OCI-LY7 (cell line): Measurements from ENCODE around the gene GSN. TPM values are rescaled to one million over a fixed set of nuclear protein-coding genes. Genes with fewer than 3 reads are reported as not detected.

Source experiments
- BruUV-seq: library from RNA; stranded (reverse); fragments of 400-500 nt; replicated peaks from 2 replicates; lab custom pipeline; 2021; lab: Mats Ljungman, UMichigan
- CTCF ChIA-PET: fragments of 300-600 bp; sonication (Branson Sonifier 250); formaldehyde crosslinking; loops from one replicate; lab custom pipeline; 2022; ENCODE audit warnings: antibody characterized with exemption; ENCODE audit not compliant: unreplicated experiment; lab: Charles Lee
- POLR2A ChIA-PET: fragments of 300-600 bp; sonication (Branson Sonifier 250); formaldehyde crosslinking; loops from one replicate; lab custom pipeline; 2022; ENCODE audit warnings: antibody characterized with exemption; lab: Charles Lee
- DNase-seq: peaks from one replicate; pipeline ENCODE4 v3.0.0-alpha.2; 2015; ENCODE audit warnings: low spot score
- H2AFZ ChIP-seq: fragments of 200-600 bp; sonication (generic), shearing (Covaris generic); 2 replicates; pipeline ENCODE4 v1.6.1; 2014; ENCODE audit warnings: mild to moderate bottlenecking, antibody characterized with exemption, low read length, moderate library complexity
- H3K27ac ChIP-seq: fragments of 200-600 bp; sonication (generic); 2 replicates; pipeline ENCODE4 v1.5.1; 2014; ENCODE audit warnings: mixed run types, low read depth, mild to moderate bottlenecking, moderate library complexity, low read length, inconsistent platforms; ENCODE audit not compliant: poor library complexity, severe bottlenecking
- H3K36me3 ChIP-seq: fragments of 200-600 bp; sonication (generic); 2 replicates; pipeline ENCODE4 v1.6.1; 2014; ENCODE audit warnings: mild to moderate bottlenecking, antibody characterized with exemption, low read length, moderate library complexity, mixed read lengths; ENCODE audit not compliant: insufficient read depth
- H3K4me1 ChIP-seq: fragments of 200-600 bp; sonication (generic); 2 replicates; pipeline ENCODE4 v1.5.1; 2014; ENCODE audit warnings: mild to moderate bottlenecking, low read length; ENCODE audit not compliant: insufficient read depth, poor library complexity, severe bottlenecking
- H3K4me2 ChIP-seq: fragments of 200-600 bp; sonication (generic); 2 replicates; pipeline ENCODE4 v1.6.1; 2014; ENCODE audit warnings: mild to moderate bottlenecking, low read length
- H3K4me3 ChIP-seq: fragments of 200-600 bp; sonication (generic); 2 replicates; pipeline ENCODE4 v1.5.1; 2014; ENCODE audit warnings: mild to moderate bottlenecking, low read depth, low read length; ENCODE audit not compliant: poor library complexity, severe bottlenecking
- H3K79me2 ChIP-seq: fragments of 200-600 bp; sonication (generic); 2 replicates; pipeline ENCODE4 v1.6.1; 2016; ENCODE audit warnings: low read depth, mild to moderate bottlenecking, low read length, moderate library complexity, mixed read lengths; ENCODE audit not compliant: insufficient read depth
- H3K9me2 ChIP-seq: fragments of 200-600 bp; sonication (generic); 2 replicates; pipeline ENCODE4 v1.6.1; 2016; ENCODE audit warnings: mild to moderate bottlenecking, low read length, mixed read lengths; ENCODE audit not compliant: insufficient read depth
- H3K9me3 ChIP-seq: fragments of 200-600 bp; sonication (generic); 2 replicates; pipeline ENCODE4 v1.6.1; 2014; ENCODE audit warnings: mild to moderate bottlenecking, mixed run types, low read length, mixed read lengths
- H4K20me1 ChIP-seq: fragments of 200-600 bp; sonication (generic); 2 replicates; pipeline ENCODE4 v1.6.1; 2014; ENCODE audit warnings: mild to moderate bottlenecking, antibody characterized with exemption, low read length, moderate library complexity, mixed read lengths; ENCODE audit not compliant: insufficient read depth
- EZH2phosphoT487 ChIP-seq: fragments of 200-600 bp; sonication (generic); IDR thresholded peaks from 2 replicates; pipeline ENCODE4 v1.6.1; 2018; ENCODE audit warnings: low read depth, borderline replicate concordance, mild to moderate bottlenecking, mixed run types, antibody characterized with exemption, low read length, moderate library complexity, mixed read lengths
- intact Hi-C: fragments of 100-400 bp; cut with micrococcal nuclease; formaldehyde crosslinking; loops from one replicate; pipeline ENCODE4 v1.10.0; 2022; ENCODE audit not compliant: unreplicated experiment
- total RNA-seq, 2 experiments: library from RNA; depleted of rRNA in 1 of 2; stranded (reverse); fragments of >200 nt in 1 of 2; shearing (Covaris generic) in 1 of 2; gene quantifications; 2 replicates each; pipeline ENCODE4 v1.2.3, GENCODE V29; 2014 to 2022
- TF ChIP-seq, protein P1 (sequence below): fragments of 200-600 bp; sonication (generic); conservative IDR thresholded peaks from 2 replicates; pipeline ENCODE4 v1.5.1; 2014; ENCODE audit warnings: mild to moderate bottlenecking, antibody characterized with exemption, low read length, moderate library complexity, mixed read lengths

The GSN gene
- total RNA-seq, 2 experiments from 2014 or later, result 13.4 to 16.3 TPM

DNA sequence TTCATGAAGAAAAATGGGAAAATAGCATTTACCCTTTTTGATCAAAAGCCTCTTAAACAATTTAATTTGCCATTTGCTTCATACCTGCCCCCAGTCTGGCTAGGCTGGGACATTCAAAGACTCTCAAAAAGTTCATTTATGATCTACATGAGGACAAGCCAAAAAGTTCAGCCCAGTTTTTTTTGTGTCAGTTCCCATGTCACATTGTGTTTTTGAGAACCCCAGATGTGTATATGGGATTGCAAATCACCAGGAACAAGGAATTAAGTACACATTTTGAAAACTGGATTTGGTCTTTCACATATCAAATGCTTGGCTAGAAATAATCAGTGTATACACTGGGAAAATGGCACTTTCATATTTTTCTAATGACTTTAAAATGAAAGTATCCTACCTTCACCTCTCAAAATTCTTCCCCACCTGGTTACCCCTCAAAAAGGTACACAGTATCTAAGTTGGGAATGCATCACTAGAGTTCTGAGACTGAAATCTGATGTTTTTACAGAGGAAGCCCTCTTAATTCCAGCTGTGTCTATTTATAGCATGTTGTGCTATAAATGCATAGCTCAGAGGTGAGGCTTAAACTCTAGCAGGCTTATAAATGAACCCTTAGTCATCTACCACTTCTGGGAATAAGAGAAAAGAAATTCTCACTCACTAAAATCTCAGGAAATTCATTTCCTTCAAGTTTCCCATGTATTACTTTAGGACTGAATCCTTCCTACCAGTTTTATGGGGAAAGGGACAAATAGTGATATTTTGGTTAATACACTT lies 92.8 kb downstream of the GSN start:
- Histone ChIP-seq H3K27ac (no peak overlapping the region), H3K4me1 (no peaks in the 10 kb centered on the region), H3K9me2 (no peaks in the 10 kb centered on the region), H3K36me3 (no peaks in the 10 kb centered on the region), H4K20me1 (no peaks in the 10 kb centered on the region), H3K9me3 (no peaks in the 10 kb centered on the region), H2AFZ (no peak overlapping the region), H3K4me3 (no peak overlapping the region), H3K79me2 (no peaks in the 10 kb centered on the region), H3K4me2 (no peak overlapping the region)
- no peak for TF ChIP-seq EZH2phosphoT487
- TF ChIP-seq, protein P1, sequence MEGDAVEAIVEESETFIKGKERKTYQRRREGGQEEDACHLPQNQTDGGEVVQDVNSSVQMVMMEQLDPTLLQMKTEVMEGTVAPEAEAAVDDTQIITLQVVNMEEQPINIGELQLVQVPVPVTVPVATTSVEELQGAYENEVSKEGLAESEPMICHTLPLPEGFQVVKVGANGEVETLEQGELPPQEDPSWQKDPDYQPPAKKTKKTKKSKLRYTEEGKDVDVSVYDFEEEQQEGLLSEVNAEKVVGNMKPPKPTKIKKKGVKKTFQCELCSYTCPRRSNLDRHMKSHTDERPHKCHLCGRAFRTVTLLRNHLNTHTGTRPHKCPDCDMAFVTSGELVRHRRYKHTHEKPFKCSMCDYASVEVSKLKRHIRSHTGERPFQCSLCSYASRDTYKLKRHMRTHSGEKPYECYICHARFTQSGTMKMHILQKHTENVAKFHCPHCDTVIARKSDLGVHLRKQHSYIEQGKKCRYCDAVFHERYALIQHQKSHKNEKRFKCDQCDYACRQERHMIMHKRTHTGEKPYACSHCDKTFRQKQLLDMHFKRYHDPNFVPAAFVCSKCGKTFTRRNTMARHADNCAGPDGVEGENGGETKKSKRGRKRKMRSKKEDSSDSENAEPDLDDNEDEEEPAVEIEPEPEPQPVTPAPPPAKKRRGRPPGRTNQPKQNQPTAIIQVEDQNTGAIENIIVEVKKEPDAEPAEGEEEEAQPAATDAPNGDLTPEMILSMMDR, result no peak
- ChIA-PET CTCF (no interaction called here), POLR2A (interaction anchor here (0.7 kb wide), 1 partner anchor 12 kb away, joined by 4 read pairs; no protein-coding TSS in a partner anchor)
- no peak for DNase-seq
- BruUV-seq, result no TSS peak
- intact Hi-C loops, result no loop called here

DNA sequence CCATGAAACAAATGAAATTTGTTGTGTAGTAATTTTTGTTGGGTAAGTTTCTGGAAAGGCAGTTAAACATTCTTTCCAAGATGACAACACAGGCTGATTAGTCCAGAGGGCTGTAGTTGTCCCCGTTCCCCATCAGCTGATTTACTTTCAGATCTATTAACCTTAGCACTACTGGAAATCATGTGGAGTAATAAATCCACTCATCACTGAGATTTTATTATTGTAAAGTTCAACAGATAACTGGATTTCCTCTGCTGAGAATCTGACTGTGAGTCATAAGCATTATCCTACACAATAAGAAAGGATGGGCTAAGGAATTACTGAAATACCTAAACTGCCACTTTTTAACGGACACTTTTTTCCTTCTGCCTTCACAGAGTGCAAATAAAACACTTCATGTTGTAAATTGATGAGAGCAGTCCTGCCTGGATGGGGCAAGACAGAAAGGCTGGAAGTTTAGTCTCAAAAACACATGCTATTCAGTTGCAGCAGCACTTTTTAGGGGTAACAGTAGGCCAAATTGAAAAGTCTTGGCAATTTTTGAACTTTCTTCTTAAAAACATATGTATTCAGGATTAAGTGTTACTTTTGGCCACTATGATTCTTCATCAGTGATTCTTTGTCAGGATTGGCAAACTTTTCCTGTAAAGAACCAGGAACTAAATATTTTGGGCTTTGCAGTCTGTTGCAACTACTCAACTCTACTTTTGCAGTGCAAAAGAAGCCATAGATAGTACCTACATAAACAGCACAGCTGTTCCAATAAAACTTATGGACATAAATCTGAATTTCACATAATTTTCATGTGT lies 95.1 kb downstream of the GSN start:
- Histone ChIP-seq H3K9me2 (no peaks in the 10 kb centered on the region), H3K4me3 (no peak overlapping the region), H3K4me2 (no peak overlapping the region), H3K9me3 (no peaks in the 10 kb centered on the region), H4K20me1 (no peaks in the 10 kb centered on the region), H2AFZ (no peak overlapping the region), H3K36me3 (no peaks in the 10 kb centered on the region), H3K27ac (no peak overlapping the region), H3K79me2 (no peaks in the 10 kb centered on the region), H3K4me1 (no peaks in the 10 kb centered on the region)
- DNase-seq, result no peak
- ChIA-PET CTCF (no interaction called here), POLR2A (no interaction called here)
- intact Hi-C loops, result no loop called here
- TF ChIP-seq, protein P1, result no peak
- no peak for TF ChIP-seq EZH2phosphoT487
- no TSS peak for BruUV-seq

DNA sequence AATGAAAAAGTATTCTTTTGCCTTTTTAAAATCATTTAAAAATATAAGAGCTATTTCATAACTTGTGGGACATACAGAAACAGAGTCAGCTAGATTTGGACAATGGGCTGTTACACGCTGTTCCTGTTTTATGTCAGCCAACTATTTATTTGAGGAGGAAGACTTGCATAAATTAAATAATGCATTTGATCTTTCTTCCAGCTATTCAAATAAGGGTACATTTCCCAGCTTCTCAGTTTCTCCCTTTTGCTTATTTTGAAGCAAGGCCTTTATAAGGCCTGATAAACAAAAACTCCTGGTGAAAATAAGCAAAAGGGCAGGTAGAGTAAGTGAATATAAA lies 95.6 kb downstream of the GSN start:
- Histone ChIP-seq H3K9me3 (no peaks in the 10 kb centered on the region), H3K79me2 (no peaks in the 10 kb centered on the region)

More for the DNA sequence above, 95.6 kb downstream of the GSN start:
- POLR2A ChIA-PET, result interaction anchor here (0.7 kb wide), 1 partner anchor 570 kb away, joined by 4 read pairs; the partner anchor contains the start of gene FBXW2
- BruUV-seq, result no TSS peak
- CTCF ChIA-PET, result no interaction called here
- no peak overlapping the region for H3K4me2 ChIP-seq
- DNase-seq, result no peak
- no peak overlapping the region for H2AFZ ChIP-seq
- no peaks in the 10 kb centered on the region for H3K36me3 ChIP-seq
- TF ChIP-seq, protein P1, result no peak
- no peak for TF ChIP-seq EZH2phosphoT487
- no peaks in the 10 kb centered on the region for H3K4me1 ChIP-seq
- intact Hi-C loops, result no loop called here
- no peaks in the 10 kb centered on the region for H3K9me2 ChIP-seq
- H3K4me3 ChIP-seq, result no peak overlapping the region
- H4K20me1 ChIP-seq, result no peaks in the 10 kb centered on the region
- H3K27ac ChIP-seq, result no peak overlapping the region
